Naive thymus-derived CD8-positive, alpha-beta T cell (primary cell): Measurements from ENCODE around the gene HRH1. TPM values are rescaled to one million over a fixed set of nuclear protein-coding genes. Genes with fewer than 3 reads are reported as not detected.
"Not testable (repeated sequence)": the region's sequence is repeated elsewhere in the genome, so short reads cannot be mapped to it uniquely, and the experiment has no call there.

ENCODE experiments used
- ATAC-seq, 2 donors: fragments of 150-1000 bp; cut with Tn5 transposase in 1 of 2; sonication (Bioruptor Pico), chemical (Tn5 transposase) in 1 of 2; 1 replicate in 1 of 2; 2 replicates in 1 of 2; pipeline ENCODE4 v1.10.0; 2021; ENCODE audit warnings: mild to moderate bottlenecking in 2 of 2, moderate library complexity in 2 of 2
- POLR2A ChIA-PET: fragments of 350-600 bp; sonication (Branson Sonifier 250); formaldehyde crosslinking; loops from one replicate; lab custom pipeline; 2021; ENCODE audit warnings: antibody characterized with exemption; lab: Charles Lee
- DNase-seq, 10 donors: peaks; one replicate each; pipeline versions ENCODE4 v3.0.0 to v3.0.0-alpha.2; 2020 to 2022
- H3K27ac Mint-ChIP-seq, 10 donors: one replicate each; pipeline ENCODE4 v1.8.0; 2020 to 2022; ENCODE audit warnings: mild to moderate bottlenecking in 10 of 10, mixed read lengths in 10 of 10, moderate library complexity in 4 of 10, inconsistent platforms in 1 of 10
- H3K27me3 Mint-ChIP-seq, 5 donors: one replicate each; pipeline ENCODE4 v1.8.0; 2021 to 2022; ENCODE audit warnings: mixed read lengths in 5 of 5
- H3K36me3 Mint-ChIP-seq, 3 donors: one replicate each; pipeline ENCODE4 v1.8.0; 2020 to 2022; ENCODE audit warnings: mixed read lengths in 3 of 3, mild to moderate bottlenecking in 2 of 3, inconsistent platforms in 1 of 3
- H3K4me1 Mint-ChIP-seq, 4 donors: one replicate each; pipeline ENCODE4 v1.8.0; 2021 to 2022; ENCODE audit warnings: mixed read lengths in 4 of 4
- H3K4me3 Mint-ChIP-seq, 10 donors: one replicate each; pipeline ENCODE4 v1.8.0; 2020 to 2022; ENCODE audit warnings: mild to moderate bottlenecking in 10 of 10, mixed read lengths in 10 of 10, moderate library complexity in 6 of 10, inconsistent platforms in 1 of 10
- H3K9me3 Mint-ChIP-seq, 9 donors: one replicate each; pipeline ENCODE4 v1.8.0; 2020 to 2022; ENCODE audit warnings: mixed read lengths in 9 of 9, mild to moderate bottlenecking in 3 of 9, inconsistent platforms in 1 of 9, moderate library complexity in 1 of 9
- polyA plus RNA-seq, 3 donors: library from polyadenylated mRNA; unstranded; fragments of 300-500 nt; fragmentation: Illumina TruSeq; gene quantifications; one replicate each; pipeline ENCODE4 v1.2.3, GENCODE V29; 2021
- total RNA-seq, 8 experiments: library from RNA in 2 of 8; stranded (reverse) in 2 of 8; gene quantifications; one replicate each; pipeline ENCODE4 v1.2.3 and lab custom pipeline; 2021 to 2026

HRH1 gene
- not detected for total RNA-seq
- not detected for polyA plus RNA-seq
- total RNA-seq (lab: John Stamatoyannopoulos, UW), result 0 to 1.0 (median 0.36) reads per million in 6 experiments

- no peak within 1 kb of the TSS for H3K27ac Mint-ChIP-seq
- peaks cover 2 to 16% (median 12%) of the 10 kb centered on the region in 4 donors for H3K4me1 Mint-ChIP-seq
- H3K9me3 Mint-ChIP-seq, result peaks cover 0 to 1% (median 0%) of the 10 kb centered on the region in 9 donors
- peak within 1 kb of the TSS in 8 of 10 donors; percentile 7 to 59 (median 52) for H3K4me3 Mint-ChIP-seq
- DNase-seq (no peak), ATAC-seq (no peak)
- H3K36me3 Mint-ChIP-seq, result no peaks in the 10 kb centered on the region
- H3K27me3 Mint-ChIP-seq, result peaks cover 32 to 61% (median 44%) of the 10 kb centered on the region in 5 donors
- POLR2A ChIA-PET, result no interaction called here
Observed at GRCh38 chr3:11154036-11154952, at the start of gene HRH1. Gene HRH1 (plus strand): TSS chr3:11154493. CDS start chr3:11259038, 104,545 bp downstream.

GRCh38 chr3:11113316-11113715 lies 41.0 kb upstream of the HRH1 start:
- POLR2A ChIA-PET, H3K4me3 Mint-ChIP-seq, H3K27ac Mint-ChIP-seq, DNase-seq, ATAC-seq, H3K4me1 Mint-ChIP-seq: not testable (repeated sequence)
- Mint-ChIP-seq H3K36me3 (peaks cover 0 to 23% (median 2%) of the 10 kb centered on the region in 3 donors), H3K27me3 (peaks cover 8 to 60% (median 33%) of the 10 kb centered on the region in 5 donors), H3K9me3 (peaks cover 0 to 36% (median 9%) of the 10 kb centered on the region in 9 donors)

- DNase-seq, result no peak
- ATAC-seq, result no peak
- POLR2A ChIA-PET, result no interaction called here
- Mint-ChIP-seq H3K4me1 (no peaks in the 10 kb centered on the region), H3K27ac (no peak overlapping the region), H3K27me3 (peaks cover 13 to 66% (median 31%) of the 10 kb centered on the region in 5 donors), H3K36me3 (peaks cover 0 to 23% (median 0%) of the 10 kb centered on the region in 3 donors), H3K4me3 (no peak overlapping the region), H3K9me3 (peaks cover 0 to 36% (median 9%) of the 10 kb centered on the region in 9 donors)
Observed at GRCh38 chr3:11115548-11115947, 38.7 kb upstream of the HRH1 start.

GRCh38 chr3:11116336-11117059 lies 37.8 kb upstream of the HRH1 start:
- no peak overlapping the region for H3K4me3 Mint-ChIP-seq
- H3K9me3 Mint-ChIP-seq, result peaks cover 0 to 36% (median 9%) of the 10 kb centered on the region in 9 donors
- H3K36me3 Mint-ChIP-seq, result peaks cover 0 to 23% (median 0%) of the 10 kb centered on the region in 3 donors
- DNase-seq (no peak), ATAC-seq (no peak)
- H3K4me1 Mint-ChIP-seq, result no peaks in the 10 kb centered on the region
- H3K27ac Mint-ChIP-seq, result no peak overlapping the region
- POLR2A ChIA-PET, result no interaction called here
- H3K27me3 Mint-ChIP-seq, result peaks cover 15 to 64% (median 33%) of the 10 kb centered on the region in 5 donors

- ATAC-seq (no peak), DNase-seq (no peak)
- Mint-ChIP-seq H3K4me3 (no peak overlapping the region), H3K27ac (no peak overlapping the region), H3K27me3 (peaks cover 16 to 53% (median 31%) of the 10 kb centered on the region in 5 donors), H3K4me1 (no peaks in the 10 kb centered on the region), H3K36me3 (peaks cover 0 to 23% (median 0%) of the 10 kb centered on the region in 3 donors), H3K9me3 (peaks cover 0 to 36% (median 9%) of the 10 kb centered on the region in 9 donors)
- POLR2A ChIA-PET, result no interaction called here
Observed at GRCh38 chr3:11117591-11117990, 36.7 kb upstream of the HRH1 start.

GRCh38 chr3:11118181-11118682 lies 36.1 kb upstream of the HRH1 start:
- ATAC-seq (no peak), DNase-seq (no peak)
- peaks cover 16 to 49% (median 33%) of the 10 kb centered on the region in 5 donors for H3K27me3 Mint-ChIP-seq
- POLR2A ChIA-PET, result no interaction called here
- peak overlapping the region in 2 of 10 donors; percentile 12 to 34 for H3K27ac Mint-ChIP-seq
- no peaks in the 10 kb centered on the region for H3K4me1 Mint-ChIP-seq
- H3K4me3 Mint-ChIP-seq, result no peak overlapping the region
- H3K36me3 Mint-ChIP-seq, result peaks cover 0 to 23% (median 0%) of the 10 kb centered on the region in 3 donors
- H3K9me3 Mint-ChIP-seq, result peaks cover 0 to 36% (median 9%) of the 10 kb centered on the region in 9 donors

GRCh38 chr3:11120091-11120805 lies 34.0 kb upstream of the HRH1 start:
- ATAC-seq, result no peak
- Mint-ChIP-seq H3K27me3 (peaks cover 18 to 49% (median 31%) of the 10 kb centered on the region in 5 donors), H3K4me3 (no peak overlapping the region), H3K4me1 (no peaks in the 10 kb centered on the region), H3K36me3 (peaks cover 0 to 15% (median 0%) of the 10 kb centered on the region in 3 donors), H3K27ac (no peak overlapping the region), H3K9me3 (peaks cover 0 to 18% (median 4%) of the 10 kb centered on the region in 9 donors)
- DNase-seq, result no peak
- POLR2A ChIA-PET, result no interaction called here

- Mint-ChIP-seq H3K27me3 (peaks cover 4 to 23% (median 8%) of the 10 kb centered on the region in 5 donors), H3K36me3 (no peaks in the 10 kb centered on the region), H3K27ac (no peak overlapping the region), H3K4me1 (no peaks in the 10 kb centered on the region), H3K9me3 (peaks cover 0 to 4% (median 0%) of the 10 kb centered on the region in 9 donors), H3K4me3 (no peak overlapping the region)
- DNase-seq (no peak), ATAC-seq (no peak)
- POLR2A ChIA-PET, result no interaction called here
Observed at GRCh38 chr3:11126653-11127052, 27.6 kb upstream of the HRH1 start.

GRCh38 chr3:11128682-11129632 lies 25.3 kb upstream of the HRH1 start:
- Mint-ChIP-seq H3K36me3 (no peaks in the 10 kb centered on the region), H3K4me3 (no peak overlapping the region), H3K4me1 (no peaks in the 10 kb centered on the region), H3K9me3 (peaks cover 0 to 2% (median 0%) of the 10 kb centered on the region in 9 donors), H3K27ac (no peak overlapping the region), H3K27me3 (peaks cover 0 to 15% (median 3%) of the 10 kb centered on the region in 5 donors)
- POLR2A ChIA-PET, result no interaction called here
- no peak for DNase-seq
- ATAC-seq, result no peak

- Mint-ChIP-seq H3K4me1 (no peaks in the 10 kb centered on the region), H3K4me3 (no peak overlapping the region), H3K36me3 (no peaks in the 10 kb centered on the region), H3K9me3 (peaks cover 0 to under 1% (median 0%) of the 10 kb centered on the region in 9 donors), H3K27me3 (peaks cover 0 to 13% (median 3%) of the 10 kb centered on the region in 5 donors), H3K27ac (no peak overlapping the region)
- DNase-seq (no peak), ATAC-seq (no peak)
- POLR2A ChIA-PET, result no interaction called here
Observed at GRCh38 chr3:11130385-11130784, 23.9 kb upstream of the HRH1 start.

- ATAC-seq (no peak), DNase-seq (no peak)
- Mint-ChIP-seq H3K27me3 (peaks cover 0 to 9% (median 2%) of the 10 kb centered on the region in 5 donors), H3K4me3 (no peak overlapping the region), H3K36me3 (no peaks in the 10 kb centered on the region), H3K4me1 (no peaks in the 10 kb centered on the region), H3K9me3 (no peaks in the 10 kb centered on the region), H3K27ac (no peak overlapping the region)
- POLR2A ChIA-PET, result no interaction called here
Observed at GRCh38 chr3:11131371-11131770, 22.9 kb upstream of the HRH1 start.
